ENCODE measurements around the gene GUCD1. TPM values are rescaled to one million over a fixed set of nuclear protein-coding genes. Genes with fewer than 3 reads are reported as not detected.
A peak's percentile ranks its signal among the peaks of the same experiment; 100 is the strongest.

GUCD1 gene
- polyA plus RNA-seq, 2 of the 4 experiments (the other 2 are of a cell fraction): 37.1 to 43.5 TPM

- ChIA-PET CTCF (interaction anchor here (1.3 to 1.9 kb wide), 3 partner anchors 11 to 24 kb away, joined by 3 to 4 read pairs (median 4); no protein-coding TSS in a partner anchor), POLR2A (no interaction called here)
- Histone ChIP-seq H3K4me2 (no peak overlapping the region), H3K4me3 (no peak overlapping the region), H3K4me1 (peaks cover 42% of the 10 kb centered on the region), H3K27ac (peak overlapping the region in 1 of 2 experiments; percentile 73; a peak in 1 of 6 replicates), H3K9me3 (no peaks in the 10 kb centered on the region)
- 100% methylated on average over 1 of the region's 4 CpGs for WGBS (ENCODE audit: missing lambda C conversion rate)
- FAIRE-seq: no peak
- DNase-seq (ENCODE audit: low read depth in 1 of 2, low spot score in 1 of 2): no peak
- TF ChIP-seq FOSL2 (IDR thresholded peaks at IDR 0.05) (no peak), FOSL2 (CRISPR knock-in tag; IDR thresholded peaks at IDR 0.05) (no peak), USF2 (IDR thresholded peaks at IDR 0.05) (no peak), TP53 (CRISPR knock-in tag; IDR thresholded peaks at IDR 0.05) (no peak)
- no peak for ATAC-seq
Measured at GRCh38 chr22:24548812-24549211, 6.1 kb downstream of the GUCD1 start.

DNA sequence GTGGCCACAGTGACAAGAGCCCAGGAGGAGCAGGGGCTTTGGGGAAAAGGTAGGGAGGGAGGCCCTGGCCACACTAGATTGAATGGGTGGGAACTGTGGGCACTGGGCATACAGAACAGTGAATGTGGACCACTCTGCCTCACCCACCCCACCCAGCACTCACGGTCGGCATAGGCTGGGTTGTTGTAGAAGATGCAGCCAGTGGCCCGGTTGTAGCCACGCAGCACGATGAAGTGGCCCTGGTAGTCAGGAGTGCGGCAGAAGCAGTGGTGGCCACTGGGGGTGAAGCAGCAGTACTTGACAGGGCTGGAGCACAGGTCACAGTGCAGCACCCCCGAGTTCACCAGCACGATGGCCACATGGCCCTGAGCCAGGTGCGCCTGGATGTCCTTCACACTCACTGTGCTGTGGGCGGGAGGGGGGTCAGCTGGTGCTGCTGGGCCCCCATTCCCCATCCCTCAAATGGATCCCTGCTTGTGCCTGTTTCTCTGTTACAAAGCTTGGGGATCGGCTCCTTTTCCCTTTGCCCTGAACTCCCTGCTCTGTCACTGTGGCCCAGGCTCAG lies 11.2 kb downstream of the GUCD1 start:
- no peak for FAIRE-seq
- DNase-seq (ENCODE audit: low read depth in 1 of 2, low spot score in 1 of 2): no peak
- Histone ChIP-seq H3K4me3 (no peak overlapping the region), H3K27ac (no peak overlapping the region), H3K9me3 (no peaks in the 10 kb centered on the region), H3K4me2 (no peak overlapping the region), H3K4me1 (peaks cover 10% of the 10 kb centered on the region; the same call in 1 of the 3 replicates)
- 94% methylated on average over 9 of the region's 11 CpGs for WGBS (ENCODE audit: missing lambda C conversion rate)
- ChIA-PET CTCF (interaction anchor here (0.8 to 1.2 kb wide), 2 partner anchors 17 to 21 kb away, joined by 3 read pairs; no protein-coding TSS in a partner anchor), POLR2A (no interaction called here)
- TF ChIP-seq CBX2 (IDR thresholded peaks at IDR 0.05; ENCODE audit: borderline replicate concordance, low read depth) (no peak), CEBPB (IDR thresholded peaks at IDR 0.05) (no peak), ZFP36 (IDR thresholded peaks at IDR 0.05; ENCODE audit: borderline replicate concordance, partially characterized antibody) (no peak), HES2 (IDR thresholded peaks at IDR 0.05) (no peak), EHF (CRISPR knock-in tag; IDR thresholded peaks at IDR 0.05) (no peak), FOXS1 (CRISPR knock-in tag; IDR thresholded peaks at IDR 0.05) (no peak), HMGXB4 (CRISPR knock-in tag; IDR thresholded peaks at IDR 0.05; ENCODE audit: borderline replicate concordance) (no peak), KDM5A (IDR thresholded peaks at IDR 0.05) (no peak), RNF2 (IDR thresholded peaks at IDR 0.05; ENCODE audit: borderline replicate concordance, low read depth) (no peak), EP300 (IDR thresholded peaks at IDR 0.05) (no peak), ELK1 (IDR thresholded peaks at IDR 0.05; ENCODE audit: low read depth, low read length) (no peak), FOSL2 (IDR thresholded peaks at IDR 0.05) (no peak), FOSL2 (CRISPR knock-in tag; IDR thresholded peaks at IDR 0.05) (no peak), JUN (IDR thresholded peaks at IDR 0.05) (no peak), NR3C1 (IDR thresholded peaks at IDR 0.05) (no peak), GATA3 (IDR thresholded peaks at IDR 0.05; ENCODE audit: borderline replicate concordance) (no peak), ZSCAN20 (CRISPR knock-in tag; IDR thresholded peaks at IDR 0.05) (no peak)
- TF ChIP-seq, protein P1, sequence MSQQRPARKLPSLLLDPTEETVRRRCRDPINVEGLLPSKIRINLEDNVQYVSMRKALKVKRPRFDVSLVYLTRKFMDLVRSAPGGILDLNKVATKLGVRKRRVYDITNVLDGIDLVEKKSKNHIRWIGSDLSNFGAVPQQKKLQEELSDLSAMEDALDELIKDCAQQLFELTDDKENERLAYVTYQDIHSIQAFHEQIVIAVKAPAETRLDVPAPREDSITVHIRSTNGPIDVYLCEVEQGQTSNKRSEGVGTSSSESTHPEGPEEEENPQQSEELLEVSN (IDR thresholded peaks at IDR 0.05; ENCODE audit: borderline replicate concordance, low read depth): no peak
- no peak for ATAC-seq
